ENCODE data around the gene ODAPH.

ODAPH gene

DNA sequence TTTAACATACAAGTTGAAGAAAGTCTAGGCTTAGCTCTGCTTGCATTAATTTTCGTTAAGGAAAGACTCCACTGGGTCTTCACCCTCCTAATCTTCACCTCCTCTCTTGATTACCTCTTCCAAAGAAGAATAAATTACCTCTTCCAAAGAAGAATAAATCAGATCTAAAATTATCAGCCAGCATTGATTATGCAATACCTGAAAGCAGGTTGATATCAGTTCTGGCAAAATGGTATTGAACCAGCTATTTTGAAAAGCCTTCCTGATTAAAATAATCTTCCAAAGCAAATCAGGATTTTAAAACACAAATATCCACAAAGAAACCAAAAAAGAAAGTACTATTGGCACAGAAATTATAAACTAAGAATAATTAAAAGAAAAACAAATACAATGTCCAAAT, 37.5 kb downstream of the ODAPH start:
- Histone ChIP-seq H3K4me2 (ENCODE audit: insufficient read depth, low read length) (no peak overlapping the region), H3K79me2 (ENCODE audit: insufficient read depth, low read length) (no peaks in the 10 kb centered on the region), H3K4me1 (ENCODE audit: insufficient read depth, low read length) (no peaks in the 10 kb centered on the region), H3K27me3 (ENCODE audit: insufficient read depth, low read length, poor library complexity) (no peaks in the 10 kb centered on the region), H3K27ac (ENCODE audit: low read length) (no peak overlapping the region), H4K20me1 (ENCODE audit: insufficient read depth, low read length) (no peaks in the 10 kb centered on the region), H3K36me3 (ENCODE audit: insufficient read depth, low read length) (no peaks in the 10 kb centered on the region), H3K9me3 (ENCODE audit: insufficient read depth, low read length, severe bottlenecking) (no peaks in the 10 kb centered on the region), H3K4me3 (ENCODE audit: low read depth in 1 of 2, low read length in 2 of 2) (no peak overlapping the region), H3K9ac (ENCODE audit: low read depth, low read length) (no peak overlapping the region), H2AFZ (ENCODE audit: low read depth, low read length) (no peak overlapping the region)
- TF ChIP-seq EZH2 (IDR thresholded peaks at IDR 0.05; ENCODE audit: borderline replicate concordance, low read depth, low read length, severe bottlenecking): no peak
- TF ChIP-seq, protein P1, sequence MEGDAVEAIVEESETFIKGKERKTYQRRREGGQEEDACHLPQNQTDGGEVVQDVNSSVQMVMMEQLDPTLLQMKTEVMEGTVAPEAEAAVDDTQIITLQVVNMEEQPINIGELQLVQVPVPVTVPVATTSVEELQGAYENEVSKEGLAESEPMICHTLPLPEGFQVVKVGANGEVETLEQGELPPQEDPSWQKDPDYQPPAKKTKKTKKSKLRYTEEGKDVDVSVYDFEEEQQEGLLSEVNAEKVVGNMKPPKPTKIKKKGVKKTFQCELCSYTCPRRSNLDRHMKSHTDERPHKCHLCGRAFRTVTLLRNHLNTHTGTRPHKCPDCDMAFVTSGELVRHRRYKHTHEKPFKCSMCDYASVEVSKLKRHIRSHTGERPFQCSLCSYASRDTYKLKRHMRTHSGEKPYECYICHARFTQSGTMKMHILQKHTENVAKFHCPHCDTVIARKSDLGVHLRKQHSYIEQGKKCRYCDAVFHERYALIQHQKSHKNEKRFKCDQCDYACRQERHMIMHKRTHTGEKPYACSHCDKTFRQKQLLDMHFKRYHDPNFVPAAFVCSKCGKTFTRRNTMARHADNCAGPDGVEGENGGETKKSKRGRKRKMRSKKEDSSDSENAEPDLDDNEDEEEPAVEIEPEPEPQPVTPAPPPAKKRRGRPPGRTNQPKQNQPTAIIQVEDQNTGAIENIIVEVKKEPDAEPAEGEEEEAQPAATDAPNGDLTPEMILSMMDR (IDR thresholded peaks at IDR 0.05; ENCODE audit: borderline replicate concordance, extremely low read depth, low read length, poor library complexity, severe bottlenecking): no peak
- no peak for ATAC-seq (ENCODE audit: insufficient read depth, low read depth)
- no peak for DNase-seq

DNA sequence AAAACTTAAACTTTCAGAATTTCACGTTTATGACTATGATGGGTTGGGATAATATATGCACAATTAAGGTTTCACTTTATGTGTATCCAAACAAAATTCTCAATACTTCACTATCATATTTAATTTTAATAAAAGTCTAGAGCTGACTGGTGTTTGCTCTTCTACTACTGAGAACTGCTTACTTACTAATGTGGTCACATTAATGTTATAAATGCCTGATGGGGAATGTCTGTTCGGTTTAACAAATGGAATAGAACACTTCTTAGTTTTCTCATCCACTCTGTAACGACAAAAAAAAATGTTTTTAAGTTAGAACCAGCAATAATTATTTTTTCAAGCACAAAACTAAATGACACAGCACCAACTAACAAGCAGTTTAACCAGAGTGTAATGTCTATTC, 40.2 kb downstream of the ODAPH start:
- no peak for ATAC-seq (ENCODE audit: insufficient read depth, low read depth)
- no peak for TF ChIP-seq EZH2 (IDR thresholded peaks at IDR 0.05; ENCODE audit: borderline replicate concordance, low read depth, low read length, severe bottlenecking)
- TF ChIP-seq, protein P1 (IDR thresholded peaks at IDR 0.05; ENCODE audit: borderline replicate concordance, extremely low read depth, low read length, poor library complexity, severe bottlenecking): no peak

DNA sequence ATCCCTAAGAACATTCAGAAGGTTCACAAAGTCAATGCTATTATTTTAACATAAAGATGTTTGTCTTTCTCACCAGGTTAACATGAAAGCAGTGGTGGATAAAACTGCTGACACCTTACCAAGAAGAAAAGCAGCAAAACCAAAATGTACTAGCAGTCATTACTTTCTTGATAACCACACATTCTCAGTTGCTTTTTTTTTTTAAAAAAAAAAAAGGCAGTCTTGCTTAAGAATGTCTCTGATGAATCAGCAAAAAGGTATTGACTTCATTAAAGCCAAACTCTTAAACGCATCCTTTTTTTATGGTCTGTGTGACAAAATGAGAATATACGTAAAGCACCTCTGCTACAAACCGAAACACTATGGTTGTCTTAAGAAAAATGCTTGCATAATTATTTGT, 42.5 kb downstream of the ODAPH start:
- H3K4me2 ChIP-seq (ENCODE audit: insufficient read depth, low read length): no peak overlapping the region
- ATAC-seq (ENCODE audit: insufficient read depth, low read depth): no peak
- H3K9me3 ChIP-seq (ENCODE audit: insufficient read depth, low read length, severe bottlenecking): no peaks in the 10 kb centered on the region
- TF ChIP-seq, protein P1 (IDR thresholded peaks at IDR 0.05; ENCODE audit: borderline replicate concordance, extremely low read depth, low read length, poor library complexity, severe bottlenecking): no peak
- TF ChIP-seq EZH2 (IDR thresholded peaks at IDR 0.05; ENCODE audit: borderline replicate concordance, low read depth, low read length, severe bottlenecking): no peak
- H3K36me3 ChIP-seq (ENCODE audit: insufficient read depth, low read length): no peaks in the 10 kb centered on the region
- no peaks in the 10 kb centered on the region for H4K20me1 ChIP-seq (ENCODE audit: insufficient read depth, low read length)
- no peaks in the 10 kb centered on the region for H3K4me1 ChIP-seq (ENCODE audit: insufficient read depth, low read length)
- no peak overlapping the region for H3K4me3 ChIP-seq (ENCODE audit: low read depth in 1 of 2, low read length in 2 of 2)
- no peaks in the 10 kb centered on the region for H3K27me3 ChIP-seq (ENCODE audit: insufficient read depth, low read length, poor library complexity)
- no peak for DNase-seq
- no peak overlapping the region for H2AFZ ChIP-seq (ENCODE audit: low read depth, low read length)
- H3K79me2 ChIP-seq (ENCODE audit: insufficient read depth, low read length): no peaks in the 10 kb centered on the region
- H3K27ac ChIP-seq (ENCODE audit: low read length): no peak overlapping the region
- H3K9ac ChIP-seq (ENCODE audit: low read depth, low read length): no peak overlapping the region

More for the DNA sequence above, 40.2 kb downstream of the ODAPH start:
- no peaks in the 10 kb centered on the region for H4K20me1 ChIP-seq (ENCODE audit: insufficient read depth, low read length)
- no peaks in the 10 kb centered on the region for H3K9me3 ChIP-seq (ENCODE audit: insufficient read depth, low read length, severe bottlenecking)
- no peak overlapping the region for H3K4me2 ChIP-seq (ENCODE audit: insufficient read depth, low read length)
- no peaks in the 10 kb centered on the region for H3K27me3 ChIP-seq (ENCODE audit: insufficient read depth, low read length, poor library complexity)
- no peak overlapping the region for H3K27ac ChIP-seq (ENCODE audit: low read length)
- H3K36me3 ChIP-seq (ENCODE audit: insufficient read depth, low read length): no peaks in the 10 kb centered on the region
- no peak overlapping the region for H3K4me3 ChIP-seq (ENCODE audit: low read depth in 1 of 2, low read length in 2 of 2)
- no peak overlapping the region for H2AFZ ChIP-seq (ENCODE audit: low read depth, low read length)
- H3K79me2 ChIP-seq (ENCODE audit: insufficient read depth, low read length): no peaks in the 10 kb centered on the region
- DNase-seq: no peak
- no peaks in the 10 kb centered on the region for H3K4me1 ChIP-seq (ENCODE audit: insufficient read depth, low read length)
- H3K9ac ChIP-seq (ENCODE audit: low read depth, low read length): no peak overlapping the region

DNA sequence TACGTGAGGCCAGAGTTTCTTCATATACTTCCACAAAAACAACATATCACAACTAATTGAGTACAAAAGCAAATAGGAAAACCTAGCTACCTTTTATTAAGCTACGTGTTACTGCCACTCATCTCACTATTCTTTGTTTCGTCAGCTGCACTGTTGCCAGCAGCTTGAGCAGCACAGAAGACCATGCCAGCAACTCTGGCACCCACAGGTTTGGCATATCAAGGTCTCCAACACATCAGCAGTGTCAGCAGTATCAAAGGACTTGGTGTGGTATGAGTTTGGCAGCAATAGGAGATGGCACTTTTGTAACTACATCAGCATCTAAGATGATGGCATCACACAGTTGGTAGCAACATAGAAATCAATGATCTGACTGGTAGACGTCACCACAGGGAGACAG, 43.8 kb downstream of the ODAPH start:
- Histone ChIP-seq H3K9ac (ENCODE audit: low read depth, low read length) (no peak overlapping the region), H4K20me1 (ENCODE audit: insufficient read depth, low read length) (no peaks in the 10 kb centered on the region), H2AFZ (ENCODE audit: low read depth, low read length) (no peak overlapping the region), H3K36me3 (ENCODE audit: insufficient read depth, low read length) (no peaks in the 10 kb centered on the region), H3K27ac (ENCODE audit: low read length) (no peak overlapping the region), H3K79me2 (ENCODE audit: insufficient read depth, low read length) (no peaks in the 10 kb centered on the region), H3K4me1 (ENCODE audit: insufficient read depth, low read length) (no peaks in the 10 kb centered on the region), H3K4me3 (ENCODE audit: low read depth in 1 of 2, low read length in 2 of 2) (no peak overlapping the region), H3K4me2 (ENCODE audit: insufficient read depth, low read length) (no peak overlapping the region), H3K9me3 (ENCODE audit: insufficient read depth, low read length, severe bottlenecking) (no peaks in the 10 kb centered on the region), H3K27me3 (ENCODE audit: insufficient read depth, low read length, poor library complexity) (no peaks in the 10 kb centered on the region)
- ATAC-seq (ENCODE audit: insufficient read depth, low read depth): no peak
- DNase-seq: no peak
- TF ChIP-seq, protein P1 (IDR thresholded peaks at IDR 0.05; ENCODE audit: borderline replicate concordance, extremely low read depth, low read length, poor library complexity, severe bottlenecking): no peak
- no peak for TF ChIP-seq EZH2 (IDR thresholded peaks at IDR 0.05; ENCODE audit: borderline replicate concordance, low read depth, low read length, severe bottlenecking)

All from DND-41 (cell line).